Spinal cord (tissue), 10 donors: Measurements from ENCODE around the gene APOL4. TPM values are rescaled to one million over a fixed set of nuclear protein-coding genes. Genes with fewer than 3 reads are reported as not detected.

Experiments used
- DNase-seq, 6 donors: peaks; one replicate each; pipeline versions ENCODE4 v3.0.0 to v3.0.0-alpha.2; 2013 to 2015; ENCODE audit warnings: low spot score in 6 of 6, low read depth in 4 of 6
- H3K27ac ChIP-seq: one replicate; pipeline ENCODE4 v1.5.1; 2013; ENCODE audit warnings: low read depth, low read length, control low read depth
- H3K27me3 ChIP-seq: one replicate; pipeline ENCODE4 v1.6.1; 2013; ENCODE audit warnings: low read length; ENCODE audit not compliant: control insufficient read depth, insufficient read depth
- H3K36me3 ChIP-seq: one replicate; pipeline ENCODE4 v1.6.1; 2013; ENCODE audit warnings: low read length; ENCODE audit not compliant: control insufficient read depth, insufficient read depth
- H3K4me1 ChIP-seq: one replicate; pipeline ENCODE4 v1.6.1; 2013; ENCODE audit warnings: low read length; ENCODE audit not compliant: control insufficient read depth, insufficient read depth
- H3K4me3 ChIP-seq: one replicate; pipeline ENCODE4 v1.5.1; 2013; ENCODE audit warnings: low read depth, low read length, control low read depth
- H3K9me3 ChIP-seq: one replicate; pipeline ENCODE4 v1.6.1; 2013; ENCODE audit warnings: low read length; ENCODE audit not compliant: control insufficient read depth, insufficient read depth
- WGBS: methylation state at CpG from one replicate; pipeline ENCODE4 v1.1.5; 2013; ENCODE audit warnings: missing lambda C conversion rate; ENCODE audit not compliant: insufficient coverage; 5-methylcytosine and 5-hydroxymethylcytosine counted together
- polyA plus RNA-seq, 2 donors: library from polyadenylated mRNA; unstranded; fragments of 120-200 nt; gene quantifications; one replicate each; pipeline ENCODE4 v1.2.1, GENCODE V29; 2013; ENCODE audit not compliant: insufficient read length in 2 of 2
- total RNA-seq, 2 donors: library from RNA; depleted of rRNA in 1 of 2; stranded (reverse); fragments of 120-200 nt in 1 of 2; fragments of >200 nt in 1 of 2; gene quantifications; one replicate each; pipeline versions ENCODE4 v1.2.3 to v1.2.4, GENCODE V29; 2013 to 2014
- donor health status: healthy.

Gene APOL4
- total and polyA plus RNA-seq, 4 donors, result 4.1 to 28.5 (median 10.0) TPM

GRCh38 chr22:36143956-36144355, 57.7 kb downstream of the APOL4 start:
- Histone ChIP-seq H3K27ac (no peak overlapping the region), H3K9me3 (no peaks in the 10 kb centered on the region), H3K4me3 (no peak overlapping the region), H3K36me3 (no peaks in the 10 kb centered on the region), H3K4me1 (peaks cover 19% of the 10 kb centered on the region), H3K27me3 (no peaks in the 10 kb centered on the region)
- no peak for DNase-seq
- 88% methylated on average over 2 of the region's 4 CpGs for WGBS

- no peak for DNase-seq
- Histone ChIP-seq H3K27me3 (no peaks in the 10 kb centered on the region), H3K4me1 (peaks cover 17% of the 10 kb centered on the region), H3K27ac (no peak overlapping the region), H3K9me3 (no peaks in the 10 kb centered on the region), H3K36me3 (no peaks in the 10 kb centered on the region), H3K4me3 (no peak overlapping the region)
- WGBS, result 86% methylated on average over 2 of the region's 5 CpGs
Measured at GRCh38 chr22:36143066-36143815, 58.4 kb downstream of the APOL4 start.

GRCh38 chr22:36141481-36141880, 60.1 kb downstream of the APOL4 start:
- Histone ChIP-seq H3K4me1 (peaks cover 4% of the 10 kb centered on the region), H3K27ac (no peak overlapping the region), H3K27me3 (no peaks in the 10 kb centered on the region), H3K9me3 (no peaks in the 10 kb centered on the region), H3K4me3 (no peak overlapping the region), H3K36me3 (no peaks in the 10 kb centered on the region)
- WGBS, result 78% methylated on average over 5 of the region's 9 CpGs
- no peak for DNase-seq

Other genes with a start within 250 kb of the APOL4 start
- gene RBFOX2, start 173.0 kb downstream of the APOL4 start, total RNA-seq, result 100 to 1,000 TPM; 139 to 178 TPM
- gene RBFOX2, start 173.0 kb downstream of the APOL4 start, polyA plus RNA-seq, result 100 to 1,000 TPM; 152 to 153 TPM
- 10 to 100 TPM in 1 of 2 donors, 1 to 10 TPM in 1; 5.5 to 15.1 TPM for gene APOL3, start 41.1 kb downstream of the APOL4 start, total RNA-seq
- gene APOL3, start 41.1 kb downstream of the APOL4 start, polyA plus RNA-seq, result 1 to 10 TPM; 3.0 to 5.7 TPM
- 10 to 100 TPM; 32.9 to 37.8 TPM for gene APOL2, start 37.7 kb upstream of the APOL4 start, total RNA-seq
- gene APOL2, start 37.7 kb upstream of the APOL4 start, polyA plus RNA-seq, result 10 to 100 TPM; 19.9 to 27.2 TPM
- 1 to 10 TPM; 5.3 to 5.7 TPM for gene APOL1, start 51.3 kb upstream of the APOL4 start, total RNA-seq
- 1 to 10 TPM; 1.7 to 3.9 TPM for gene APOL1, start 51.3 kb upstream of the APOL4 start, polyA plus RNA-seq
- gene MYH9, start 186.2 kb upstream of the APOL4 start, total RNA-seq, result 100 to 1,000 TPM in 1 of 2 donors, 10 to 100 TPM in 1; 93.4 to 122 TPM
- gene MYH9, start 186.2 kb upstream of the APOL4 start, polyA plus RNA-seq, result 10 to 100 TPM; 78.7 to 82.9 TPM